ENCODE data around the gene TRIM17.

TRIM17 gene, protein sequence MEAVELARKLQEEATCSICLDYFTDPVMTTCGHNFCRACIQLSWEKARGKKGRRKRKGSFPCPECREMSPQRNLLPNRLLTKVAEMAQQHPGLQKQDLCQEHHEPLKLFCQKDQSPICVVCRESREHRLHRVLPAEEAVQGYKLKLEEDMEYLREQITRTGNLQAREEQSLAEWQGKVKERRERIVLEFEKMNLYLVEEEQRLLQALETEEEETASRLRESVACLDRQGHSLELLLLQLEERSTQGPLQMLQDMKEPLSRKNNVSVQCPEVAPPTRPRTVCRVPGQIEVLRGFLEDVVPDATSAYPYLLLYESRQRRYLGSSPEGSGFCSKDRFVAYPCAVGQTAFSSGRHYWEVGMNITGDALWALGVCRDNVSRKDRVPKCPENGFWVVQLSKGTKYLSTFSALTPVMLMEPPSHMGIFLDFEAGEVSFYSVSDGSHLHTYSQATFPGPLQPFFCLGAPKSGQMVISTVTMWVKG

DNA sequence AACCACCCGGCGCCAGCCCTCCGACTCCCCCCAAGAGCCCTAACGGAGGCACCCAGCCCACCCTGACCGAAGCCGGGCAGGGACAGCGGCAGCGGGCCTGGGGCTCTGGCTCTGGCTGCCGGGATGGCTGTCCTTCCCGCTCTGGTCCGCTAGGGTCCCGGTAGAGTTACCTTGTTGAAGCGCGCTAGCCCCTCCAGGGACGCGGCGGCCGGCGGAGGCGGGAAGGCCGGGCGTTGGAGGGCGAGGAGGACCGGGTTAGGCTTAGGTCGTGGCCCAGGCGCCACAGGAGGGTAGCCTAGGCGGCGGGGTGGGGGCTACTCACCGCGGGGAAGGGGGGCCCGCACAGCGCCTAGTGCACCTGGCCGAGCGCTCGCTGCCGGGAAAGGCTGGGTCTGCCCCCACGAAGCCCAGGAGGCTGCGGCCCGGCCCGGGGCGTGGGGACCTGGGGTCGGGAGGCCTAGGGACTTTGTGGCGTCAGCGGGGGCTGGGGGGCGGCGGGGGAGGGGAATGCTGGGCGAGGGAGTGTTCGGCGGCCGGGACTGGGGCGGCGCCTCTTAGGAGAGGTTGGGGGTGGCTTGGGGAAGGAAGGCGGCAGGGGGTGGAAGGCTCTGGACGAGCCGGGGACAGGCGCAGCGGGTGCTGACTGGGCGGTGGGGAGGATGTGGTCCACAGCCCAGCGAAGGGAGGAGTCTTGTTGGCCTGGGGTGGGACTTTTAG, at the start of gene TRIM17:
TRIM17 (minus strand) TSS at position 645 of the 717 bp plus-strand sequence. CDS start 1,789 bp downstream, outside the sequence.
- peak within 1 kb of the TSS; percentile 53 for H3K4me3 ChIP-seq (ENCODE audit: low read depth, low read length)
- peak; percentile 34 for DNase-seq (ENCODE audit: low read depth)
- TF ChIP-seq, protein P1, sequence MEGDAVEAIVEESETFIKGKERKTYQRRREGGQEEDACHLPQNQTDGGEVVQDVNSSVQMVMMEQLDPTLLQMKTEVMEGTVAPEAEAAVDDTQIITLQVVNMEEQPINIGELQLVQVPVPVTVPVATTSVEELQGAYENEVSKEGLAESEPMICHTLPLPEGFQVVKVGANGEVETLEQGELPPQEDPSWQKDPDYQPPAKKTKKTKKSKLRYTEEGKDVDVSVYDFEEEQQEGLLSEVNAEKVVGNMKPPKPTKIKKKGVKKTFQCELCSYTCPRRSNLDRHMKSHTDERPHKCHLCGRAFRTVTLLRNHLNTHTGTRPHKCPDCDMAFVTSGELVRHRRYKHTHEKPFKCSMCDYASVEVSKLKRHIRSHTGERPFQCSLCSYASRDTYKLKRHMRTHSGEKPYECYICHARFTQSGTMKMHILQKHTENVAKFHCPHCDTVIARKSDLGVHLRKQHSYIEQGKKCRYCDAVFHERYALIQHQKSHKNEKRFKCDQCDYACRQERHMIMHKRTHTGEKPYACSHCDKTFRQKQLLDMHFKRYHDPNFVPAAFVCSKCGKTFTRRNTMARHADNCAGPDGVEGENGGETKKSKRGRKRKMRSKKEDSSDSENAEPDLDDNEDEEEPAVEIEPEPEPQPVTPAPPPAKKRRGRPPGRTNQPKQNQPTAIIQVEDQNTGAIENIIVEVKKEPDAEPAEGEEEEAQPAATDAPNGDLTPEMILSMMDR (conservative IDR thresholded peaks at IDR 0.05; ENCODE audit: low read depth, low read length): peak; percentile 51

DNA sequence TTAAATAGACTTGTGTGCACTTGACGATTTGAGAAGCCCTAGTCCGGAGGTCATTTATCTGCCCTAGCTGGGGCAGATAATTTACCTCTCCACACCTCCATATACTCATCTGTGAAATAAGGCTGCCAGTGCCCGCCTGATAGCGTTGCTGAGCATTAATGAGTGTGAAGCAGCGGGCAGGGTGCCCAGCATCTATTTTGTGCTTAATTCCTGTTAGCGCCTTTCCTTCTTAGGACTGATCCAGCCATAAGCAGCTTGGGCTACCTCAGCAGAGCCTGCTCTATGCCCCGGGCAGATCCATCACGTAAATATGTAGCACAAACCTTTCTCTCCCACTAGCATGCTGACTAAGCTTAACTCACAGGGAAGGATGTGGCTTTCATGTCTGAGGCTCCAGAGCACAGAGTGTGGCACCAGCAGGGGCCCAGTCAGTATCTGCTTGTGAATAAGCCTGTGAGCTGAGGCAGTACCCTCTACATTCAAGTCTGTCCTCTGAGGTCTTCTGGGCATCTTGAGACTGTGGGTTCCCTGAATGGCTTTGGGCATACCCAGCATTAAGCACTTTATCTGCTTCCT, 49.0 kb upstream of the TRIM17 start:
- no peak overlapping the region for H3K4me3 ChIP-seq (ENCODE audit: low read depth, low read length)

DNA sequence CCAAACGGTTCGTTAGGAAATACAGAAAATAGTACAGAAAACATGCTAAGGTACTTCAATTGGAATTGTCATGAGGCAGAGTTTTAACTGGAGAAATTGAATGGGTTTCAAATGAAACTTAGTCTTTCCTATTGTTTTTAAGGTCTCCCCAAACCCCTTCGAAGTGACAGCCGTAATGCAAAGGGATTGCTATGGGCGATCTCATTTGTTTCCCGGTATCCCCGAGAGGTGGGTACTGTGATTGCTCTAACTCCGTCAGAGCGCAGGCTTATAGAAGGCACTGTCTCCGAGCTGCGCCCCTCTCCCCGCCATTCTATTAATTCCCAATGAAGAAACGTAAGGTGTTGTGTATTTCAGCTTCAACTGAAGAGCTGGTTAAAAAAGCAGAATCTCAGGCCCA, 48.5 kb upstream of the TRIM17 start:
- peak overlapping the region; percentile 51 for H3K4me3 ChIP-seq (ENCODE audit: low read depth, low read length)
- DNase-seq (ENCODE audit: low read depth): no peak
- TF ChIP-seq, protein P1 (conservative IDR thresholded peaks at IDR 0.05; ENCODE audit: low read depth, low read length): no peak

More for the DNA sequence above, 49.0 kb upstream of the TRIM17 start:
- TF ChIP-seq, protein P1 (conservative IDR thresholded peaks at IDR 0.05; ENCODE audit: low read depth, low read length): no peak
- DNase-seq (ENCODE audit: low read depth): no peak

DNA sequence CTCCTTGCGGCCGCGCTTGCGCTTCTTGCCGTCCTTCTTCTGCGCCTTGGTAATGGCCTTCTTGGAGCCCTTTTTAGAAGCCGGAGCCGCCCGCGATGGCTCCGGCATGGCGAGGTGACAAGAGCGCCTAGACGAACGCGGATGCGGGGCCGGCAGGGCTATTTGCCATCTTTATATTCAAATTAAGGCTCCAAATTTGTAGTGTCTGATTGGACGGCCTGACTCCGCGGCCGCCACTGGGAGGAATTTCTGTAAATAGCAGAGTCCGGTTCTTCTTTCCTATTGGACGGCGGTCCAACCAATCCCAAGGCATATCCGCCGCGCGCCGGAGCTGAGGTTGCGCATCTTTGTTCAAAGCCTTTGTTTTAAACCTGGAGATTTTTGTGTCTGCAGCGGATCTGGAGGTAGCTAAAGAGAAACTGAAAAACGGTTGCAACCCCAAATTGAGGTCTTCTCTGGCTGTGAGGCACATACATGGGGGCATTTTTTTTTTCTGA, 47.9 kb upstream of the TRIM17 start:
- TF ChIP-seq, protein P1 (conservative IDR thresholded peaks at IDR 0.05; ENCODE audit: low read depth, low read length): no peak
- peak; percentile 89 for DNase-seq (ENCODE audit: low read depth)
- peak overlapping the region; percentile 51 for H3K4me3 ChIP-seq (ENCODE audit: low read depth, low read length)

DNA sequence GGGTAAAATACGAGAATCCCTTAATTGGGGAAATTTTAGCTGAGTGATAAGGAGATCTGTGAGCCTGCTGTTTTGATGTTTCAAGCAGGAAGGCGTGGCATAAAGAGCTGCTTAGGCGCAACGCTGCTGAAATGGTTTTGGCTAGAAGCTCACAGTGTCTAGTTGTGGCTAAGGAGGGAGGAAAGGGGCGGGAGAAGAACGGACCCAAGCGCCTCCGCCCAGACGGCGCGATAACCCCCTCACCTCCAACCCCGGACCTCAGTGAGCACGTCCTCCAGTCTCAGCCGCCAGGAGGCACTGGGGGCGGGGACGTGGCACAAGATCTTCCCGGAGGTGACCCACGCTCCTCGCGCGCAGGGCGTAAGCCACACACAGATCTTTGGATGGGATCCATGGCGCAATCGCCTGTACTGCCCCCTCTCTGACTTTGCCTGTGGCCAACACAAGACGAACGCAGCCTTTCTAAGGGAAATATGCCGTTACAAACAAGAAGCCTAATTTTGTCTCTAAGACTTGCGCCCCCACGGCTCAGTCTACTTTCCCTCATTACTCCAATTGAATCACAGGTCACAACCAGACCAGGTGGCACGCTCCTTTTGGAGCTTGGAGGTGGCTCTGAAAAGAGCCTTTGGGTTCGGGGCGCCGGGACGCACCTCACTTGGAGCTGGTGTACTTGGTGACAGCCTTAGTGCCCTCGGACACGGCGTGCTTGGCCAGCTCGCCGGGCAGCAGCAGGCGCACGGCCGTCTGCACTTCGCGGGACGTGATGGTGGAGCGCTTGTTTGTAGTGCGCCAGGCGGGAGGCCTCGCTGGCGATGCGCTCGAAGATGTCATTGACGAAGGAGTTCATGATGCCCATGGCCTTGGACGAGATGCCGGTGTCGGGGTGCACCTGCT, 47.1 kb upstream of the TRIM17 start:
- no peak for DNase-seq (ENCODE audit: low read depth)

More for the DNA sequence above, 47.1 kb upstream of the TRIM17 start:
- H3K4me3 ChIP-seq (ENCODE audit: low read depth, low read length): peak overlapping the region; percentile 18
- TF ChIP-seq, protein P1 (conservative IDR thresholded peaks at IDR 0.05; ENCODE audit: low read depth, low read length): peak; percentile 13

Data from choroid plexus epithelial cell (primary cell).